ENCODE data around the gene P4HB. TPM values are rescaled to one million over a fixed set of nuclear protein-coding genes. Genes with fewer than 3 reads are reported as not detected.

The P4HB gene
- total RNA-seq, 2 donors from 2014 or later = 509 to 2,101 TPM

- intact Hi-C loops (cut with DNase I) = no loop called here
- no peaks in the 10 kb centered on the region for H3K36me3 ChIP-seq
- WGBS = 85% methylated on average over 9 of the region's 9 CpGs
These were observed 59.0 kb downstream of the P4HB start for GRCh38 chr17:81801327-81801726.

GRCh38 chr17:81794509-81794908 lies 65.8 kb downstream of the P4HB start:
- no peak overlapping the region for H3K4me3 ChIP-seq
- no peaks in the 10 kb centered on the region for H3K4me1 ChIP-seq (replicated peaks)
- TF ChIP-seq CTCF (IDR thresholded peaks at IDR 0.05) (no peak), POLR2AphosphoS5 (IDR thresholded peaks at IDR 0.05) (no peak), POLR2A (IDR thresholded peaks at IDR 0.05) (no peak)
- DNase-seq (ENCODE audit: low spot score) = no peak
- H3K36me3 ChIP-seq = no peaks in the 10 kb centered on the region
- intact Hi-C loops (cut with DNase I) = no loop called here
- WGBS = 39% methylated on average over 8 of the region's 8 CpGs
- H3K27ac ChIP-seq = no peak overlapping the region
- no peaks in the 10 kb centered on the region for H3K27me3 ChIP-seq (replicated peaks; ENCODE audit: insufficient read depth)
- H3K9me3 ChIP-seq = no peaks in the 10 kb centered on the region

More at GRCh38 chr17:81801327-81801726, 59.0 kb downstream of the P4HB start:
- no peak overlapping the region for H3K4me3 ChIP-seq
- no peaks in the 10 kb centered on the region for H3K9me3 ChIP-seq
- H3K27ac ChIP-seq = no peak overlapping the region
- no peak for DNase-seq (ENCODE audit: low spot score)
- peaks cover 33% of the 10 kb centered on the region for H3K27me3 ChIP-seq (replicated peaks; ENCODE audit: insufficient read depth)
- TF ChIP-seq CTCF (IDR thresholded peaks at IDR 0.05) (no peak), POLR2A (IDR thresholded peaks at IDR 0.05) (no peak), POLR2AphosphoS5 (IDR thresholded peaks at IDR 0.05) (no peak)
- no peaks in the 10 kb centered on the region for H3K4me1 ChIP-seq (replicated peaks)

- Histone ChIP-seq H3K4me1 (replicated peaks) (no peaks in the 10 kb centered on the region), H3K9me3 (no peaks in the 10 kb centered on the region), H3K27ac (no peak overlapping the region), H3K27me3 (replicated peaks; ENCODE audit: insufficient read depth) (no peaks in the 10 kb centered on the region), H3K36me3 (no peaks in the 10 kb centered on the region), H3K4me3 (no peak overlapping the region)
- intact Hi-C loops (cut with DNase I) = no loop called here
- TF ChIP-seq POLR2AphosphoS5 (IDR thresholded peaks at IDR 0.05) (no peak), CTCF (IDR thresholded peaks at IDR 0.05) (no peak), POLR2A (IDR thresholded peaks at IDR 0.05) (no peak)
- no peak for DNase-seq (ENCODE audit: low spot score)
- 95% methylated on average over 3 of the region's 3 CpGs for WGBS
These were observed 66.3 kb downstream of the P4HB start for GRCh38 chr17:81794074-81794476.

Other genes starting within 250 kb of the P4HB start
- gene NPLOC4, start 223.4 kb downstream of the P4HB start, total RNA-seq = 10 to 100 TPM; 40.1 to 84.8 TPM
- gene TSPAN10, start 223.3 kb downstream of the P4HB start, total RNA-seq = 1 to 10 TPM; 2.5 to 2.9 TPM
- gene PDE6G, start 204.0 kb downstream of the P4HB start, total RNA-seq = not detected
- 10 to 100 TPM; 52.5 to 59.2 TPM for gene OXLD1, start 193.9 kb downstream of the P4HB start, total RNA-seq
- gene CCDC137, start 193.8 kb downstream of the P4HB start, total RNA-seq = 10 to 100 TPM; 18.5 to 27.7 TPM
- gene ARL16, start 176.7 kb downstream of the P4HB start, total RNA-seq = 10 to 100 TPM; 27.9 to 49.5 TPM
- 100 to 1,000 TPM; 102 to 167 TPM for gene HGS, start 176.5 kb downstream of the P4HB start, total RNA-seq
- 10 to 100 TPM; 53.4 to 63.5 TPM for gene MRPL12, start 157.2 kb downstream of the P4HB start, total RNA-seq
- 10 to 100 TPM; 39.1 to 39.4 TPM for gene SLC25A10, start 148.3 kb downstream of the P4HB start, total RNA-seq
- under 1 TPM in 1 of 2 donors, not detected in 1; 0.97 TPM for gene GCGR, start 56.4 kb downstream of the P4HB start, total RNA-seq
- 100 to 1,000 TPM in 1 of 2 donors, 10 to 100 TPM in 1; 83.6 to 150 TPM for gene MCRIP1, start 27.2 kb downstream of the P4HB start, total RNA-seq
- gene PPP1R27, start 25.5 kb downstream of the P4HB start, total RNA-seq = 1 to 10 TPM in 1 of 2 donors, not detected in 1; 1.6 TPM
- 100 to 1,000 TPM; 193 to 274 TPM for gene ARHGDIA, start 10.8 kb upstream of the P4HB start, total RNA-seq
- 100 to 1,000 TPM in 1 of 2 donors, 10 to 100 TPM in 1; 83.9 to 108 TPM for gene ALYREF, start 31.1 kb upstream of the P4HB start, total RNA-seq
- 100 to 1,000 TPM; 128 to 278 TPM for gene ANAPC11, start 31.2 kb upstream of the P4HB start, total RNA-seq
- 10 to 100 TPM in 1 of 2 donors, 1 to 10 TPM in 1; 9.8 to 10.9 TPM for gene NPB, start 41.7 kb upstream of the P4HB start, total RNA-seq
- 10 to 100 TPM; 51.4 to 69.2 TPM for gene PCYT2, start 50.9 kb upstream of the P4HB start, total RNA-seq
- gene SIRT7, start 57.6 kb upstream of the P4HB start, total RNA-seq = 10 to 100 TPM; 22.4 to 39.9 TPM
- gene MAFG, start 67.2 kb upstream of the P4HB start, total RNA-seq = 10 to 100 TPM; 11.3 to 27.7 TPM
- 10 to 100 TPM; 35.0 to 91.2 TPM for gene PYCR1, start 76.8 kb upstream of the P4HB start, total RNA-seq
- gene MYADML2, start 86.7 kb upstream of the P4HB start, total RNA-seq = under 1 TPM in 1 of 2 donors, not detected in 1; 0.14 TPM
- 1 to 10 TPM in 1 of 2 donors, under 1 TPM in 1; 0.50 to 8.3 TPM for gene NOTUM, start 100.7 kb upstream of the P4HB start, total RNA-seq
- gene ASPSCR1, start 117.1 kb upstream of the P4HB start, total RNA-seq = 10 to 100 TPM; 30.7 to 39.7 TPM
- gene CENPX, start 162.3 kb upstream of the P4HB start, total RNA-seq = 100 to 1,000 TPM in 1 of 2 donors, 10 to 100 TPM in 1; 84.9 to 263 TPM
- gene LRRC45, start 162.8 kb upstream of the P4HB start, total RNA-seq = 10 to 100 TPM; 22.2 to 24.1 TPM
- gene RAC3, start 171.1 kb upstream of the P4HB start, total RNA-seq = 10 to 100 TPM; 41.8 to 93.9 TPM
- 100 to 1,000 TPM; 235 to 744 TPM for gene DCXR, start 177.2 kb upstream of the P4HB start, total RNA-seq
- gene RFNG, start 191.3 kb upstream of the P4HB start, total RNA-seq = 10 to 100 TPM; 48.8 to 92.7 TPM
- 100 to 1,000 TPM; 163 to 182 TPM for gene GPS1, start 191.4 kb upstream of the P4HB start, total RNA-seq
- 100 to 1,000 TPM in 1 of 2 donors, 10 to 100 TPM in 1; 95.9 to 119 TPM for gene DUS1L, start 205.3 kb upstream of the P4HB start, total RNA-seq
- gene FASN, start 237.7 kb upstream of the P4HB start, total RNA-seq = 100 to 1,000 TPM; 192 to 388 TPM